Muscle of arm (tissue), 14 donors: Measurements from ENCODE around the gene HEBP2. TPM values are rescaled to one million over a fixed set of nuclear protein-coding genes. Genes with fewer than 3 reads are reported as not detected.
"Not testable (repeated sequence)": the region's sequence is repeated elsewhere in the genome, so short reads cannot be mapped to it uniquely, and the experiment has no call there.

Source experiments
- DNase-seq: peaks from one replicate; pipeline ENCODE4 v3.0.0-alpha.2; 2013
- long read RNA-seq, 11 donors: transcript quantifications; one replicate each; lab custom pipeline, GENCODE V29; 2026
- polyA plus RNA-seq, 12 donors: library from polyadenylated mRNA; unstranded; fragments of 120-200 nt; gene quantifications; one replicate each; pipeline ENCODE4 v1.2.1, GENCODE V29; 2013; ENCODE audit not compliant: insufficient read length in 12 of 12

HEBP2 gene
- polyA plus RNA-seq: 10 to 100 TPM in 11 of 12 donors, not detected in 1; 30.8 to 71.7 (median 47.2) TPM
- long read RNA-seq, donor 1, full-length matches to known transcripts: 62 of 155 reads
- long read RNA-seq, donor 1, partial matches to known transcripts: 93 of 155 reads
- long read RNA-seq, donor 1, other reads (novel, unspliced or antisense): 0 of 155 reads
- long read RNA-seq, donor 2, full-length matches to known transcripts: 60 of 86 reads
- long read RNA-seq, donor 2, partial matches to known transcripts: 26 of 86 reads
- long read RNA-seq, donor 2, other reads (novel, unspliced or antisense): 0 of 86 reads
- long read RNA-seq, donor 3, full-length matches to known transcripts: 10 of 15 reads
- long read RNA-seq, donor 3, partial matches to known transcripts: 0 of 15 reads
- long read RNA-seq, donor 3, other reads (novel, unspliced or antisense): 5 of 15 reads
- long read RNA-seq, donor 4, full-length matches to known transcripts: 9 of 14 reads
- long read RNA-seq, donor 4, partial matches to known transcripts: 5 of 14 reads
- long read RNA-seq, donor 4, other reads (novel, unspliced or antisense): 0 of 14 reads
- long read RNA-seq, donor 5, full-length matches to known transcripts: 57 of 74 reads
- long read RNA-seq, donor 5, partial matches to known transcripts: 17 of 74 reads
- long read RNA-seq, donor 5, other reads (novel, unspliced or antisense): 0 of 74 reads
- long read RNA-seq, donor 6, full-length matches to known transcripts: 8 of 8 reads
- long read RNA-seq, donor 6, partial matches to known transcripts: 0 of 8 reads
- long read RNA-seq, donor 6, other reads (novel, unspliced or antisense): 0 of 8 reads
- long read RNA-seq, donor 7, full-length matches to known transcripts: 18 of 18 reads
- long read RNA-seq, donor 7, partial matches to known transcripts: 0 of 18 reads
- long read RNA-seq, donor 7, other reads (novel, unspliced or antisense): 0 of 18 reads
- long read RNA-seq, donor 8, full-length matches to known transcripts: 40 of 51 reads
- long read RNA-seq, donor 8, partial matches to known transcripts: 11 of 51 reads
- long read RNA-seq, donor 8, other reads (novel, unspliced or antisense): 0 of 51 reads
- long read RNA-seq, donor 9, full-length matches to known transcripts: 20 of 42 reads
- long read RNA-seq, donor 9, partial matches to known transcripts: 22 of 42 reads
- long read RNA-seq, donor 9, other reads (novel, unspliced or antisense): 0 of 42 reads
- long read RNA-seq, donor 10, full-length matches to known transcripts: 42 of 72 reads
- long read RNA-seq, donor 10, partial matches to known transcripts: 30 of 72 reads
- long read RNA-seq, donor 10, other reads (novel, unspliced or antisense): 0 of 72 reads
- long read RNA-seq, donor 11, full-length matches to known transcripts: 22 of 37 reads
- long read RNA-seq, donor 11, partial matches to known transcripts: 15 of 37 reads
- long read RNA-seq, donor 11, other reads (novel, unspliced or antisense): 0 of 37 reads

GRCh38 chr6:138403801-138404665 lies at the start of gene HEBP2:
Gene HEBP2, plus strand, starts transcription at chr6:138404223. Its CDS starts 273 bp downstream, at chr6:138404496.
- DNase-seq: peak; percentile 82

GRCh38 chr6:138357928-138358327 lies 46.1 kb upstream of the HEBP2 start:
- no peak for DNase-seq

- not testable (repeated sequence) for DNase-seq
Observed at GRCh38 chr6:138368684-138369083, 35.3 kb upstream of the HEBP2 start.

GRCh38 chr6:138370631-138371451 lies 33.2 kb upstream of the HEBP2 start:
- DNase-seq: no peak

- no peak for DNase-seq
Observed at GRCh38 chr6:138371452-138371711, 32.6 kb upstream of the HEBP2 start.

GRCh38 chr6:138371720-138372119 lies 32.3 kb upstream of the HEBP2 start:
- no peak for DNase-seq

- no peak for DNase-seq
Observed at GRCh38 chr6:138372711-138373463, 31.1 kb upstream of the HEBP2 start.

GRCh38 chr6:138374230-138374629 lies 29.8 kb upstream of the HEBP2 start:
- DNase-seq: no peak

- no peak for DNase-seq
Observed at GRCh38 chr6:138374815-138375214, 29.2 kb upstream of the HEBP2 start.

GRCh38 chr6:138377042-138377441 lies 27.0 kb upstream of the HEBP2 start:
- no peak for DNase-seq

- DNase-seq: no peak
Observed at GRCh38 chr6:138377844-138378243, 26.2 kb upstream of the HEBP2 start, which contains the start of gene SMIM28. Gene SMIM28, plus strand, starts transcription at chr6:138377905. Its CDS starts 168 bp downstream, at chr6:138378073.

GRCh38 chr6:138378463-138378862 lies 25.6 kb upstream of the HEBP2 start:
- no peak for DNase-seq

- no peak for DNase-seq
Observed at GRCh38 chr6:138382498-138383265, 21.3 kb upstream of the HEBP2 start.

- no peak for DNase-seq
Observed at GRCh38 chr6:138383776-138384175, 20.2 kb upstream of the HEBP2 start.

GRCh38 chr6:138386897-138387296 lies 17.1 kb upstream of the HEBP2 start:
- DNase-seq: no peak

GRCh38 chr6:138387577-138388368 lies 16.2 kb upstream of the HEBP2 start:
- no peak for DNase-seq

- DNase-seq: no peak
Observed at GRCh38 chr6:138389551-138389950, 14.5 kb upstream of the HEBP2 start.
